Endometrial microvascular endothelial cells (primary cell): ENCODE data around the gene CHAT. TPM values are rescaled to one million over a fixed set of nuclear protein-coding genes. Genes with fewer than 3 reads are reported as not detected.

Experiments used
- in situ Hi-C: cut with HindIII; loops from 2 replicates; pipeline ENCODE4 v1.10.0; 2017; ENCODE audit warnings: low sequenced_read_pairs, low pct_unique_long_range_greater_than_20kb; ENCODE audit errors: inconsistent ontology term
- total RNA-seq: library from RNA; depleted of rRNA; stranded (reverse); fragments of >200 nt; gene quantifications from one replicate; pipeline ENCODE4 v1.2.3, GENCODE V29; 2015; ENCODE audit errors: inconsistent ontology term

CHAT gene
- total RNA-seq, 1 donor from 2014 or later: not detected

- in situ Hi-C loops: no loop called here
These were observed 86.4 kb downstream of the CHAT start for GRCh38 chr10:49700211-49700610.

GRCh38 chr10:49700997-49701396 is 87.2 kb downstream of the CHAT start:
- in situ Hi-C loops: no loop called here

GRCh38 chr10:49707585-49707984 is 93.7 kb downstream of the CHAT start:
- in situ Hi-C loops: no loop called here

- in situ Hi-C loops: no loop called here
These were observed 96.1 kb downstream of the CHAT start for GRCh38 chr10:49709934-49710333.

- in situ Hi-C loops: no loop called here
These were observed 97.1 kb downstream of the CHAT start for GRCh38 chr10:49710966-49711365.

GRCh38 chr10:49711481-49711880 is 97.6 kb downstream of the CHAT start:
- in situ Hi-C loops: no loop called here

GRCh38 chr10:49713266-49713665 is 99.4 kb downstream of the CHAT start:
- in situ Hi-C loops: no loop called here

Other genes with a start within 250 kb of the CHAT start
- not detected for gene DRGX, start 217.9 kb upstream of the CHAT start, total RNA-seq
- gene ERCC6, start 74.9 kb upstream of the CHAT start, total RNA-seq: 11.2 TPM
- gene SLC18A3, start 3.7 kb upstream of the CHAT start, total RNA-seq: not detected
- not detected for gene C10orf53, start 65.6 kb downstream of the CHAT start, total RNA-seq
- 0.09 TPM for gene OGDHL, start 148.3 kb downstream of the CHAT start, total RNA-seq